HUES64 (cell line): Measurements from ENCODE around the gene SGTA.

Experiments
- H3K27ac ChIP-seq: 2 replicates; pipeline ENCODE4 v1.7.0; 2013; ENCODE audit warnings: low read depth, low read length, inconsistent platforms
- H3K27me3 ChIP-seq: 2 replicates; pipeline ENCODE4 v1.6.1; 2013; ENCODE audit warnings: mild to moderate bottlenecking, low read length; ENCODE audit not compliant: insufficient read depth
- H3K36me3 ChIP-seq: 2 replicates; pipeline ENCODE4 v1.6.1; 2013; ENCODE audit warnings: mild to moderate bottlenecking, low read length; ENCODE audit not compliant: insufficient read depth
- H3K4me1 ChIP-seq: 2 replicates; pipeline ENCODE4 v1.6.1; 2013; ENCODE audit warnings: mild to moderate bottlenecking, low read length, moderate library complexity; ENCODE audit not compliant: insufficient read depth
- H3K4me3 ChIP-seq: 2 replicates; pipeline ENCODE4 v1.5.1; 2013; ENCODE audit warnings: mild to moderate bottlenecking, low read length, moderate library complexity
- H3K9ac ChIP-seq: 2 replicates; pipeline ENCODE4 v1.6.1; 2013; ENCODE audit warnings: mild to moderate bottlenecking, low read depth, low read length
- H3K9me3 ChIP-seq: 2 replicates; pipeline ENCODE4 v1.6.1; 2013; ENCODE audit warnings: low read depth, low read length; ENCODE audit not compliant: insufficient read depth
- WGBS: fragments of 150-250, 120-280 bp; methylation state at CpG from one replicate; pipeline ENCODE4 v1.1.7; 2013; ENCODE audit warnings: missing lambda C conversion rate; 5-methylcytosine and 5-hydroxymethylcytosine counted together

Gene SGTA

DNA sequence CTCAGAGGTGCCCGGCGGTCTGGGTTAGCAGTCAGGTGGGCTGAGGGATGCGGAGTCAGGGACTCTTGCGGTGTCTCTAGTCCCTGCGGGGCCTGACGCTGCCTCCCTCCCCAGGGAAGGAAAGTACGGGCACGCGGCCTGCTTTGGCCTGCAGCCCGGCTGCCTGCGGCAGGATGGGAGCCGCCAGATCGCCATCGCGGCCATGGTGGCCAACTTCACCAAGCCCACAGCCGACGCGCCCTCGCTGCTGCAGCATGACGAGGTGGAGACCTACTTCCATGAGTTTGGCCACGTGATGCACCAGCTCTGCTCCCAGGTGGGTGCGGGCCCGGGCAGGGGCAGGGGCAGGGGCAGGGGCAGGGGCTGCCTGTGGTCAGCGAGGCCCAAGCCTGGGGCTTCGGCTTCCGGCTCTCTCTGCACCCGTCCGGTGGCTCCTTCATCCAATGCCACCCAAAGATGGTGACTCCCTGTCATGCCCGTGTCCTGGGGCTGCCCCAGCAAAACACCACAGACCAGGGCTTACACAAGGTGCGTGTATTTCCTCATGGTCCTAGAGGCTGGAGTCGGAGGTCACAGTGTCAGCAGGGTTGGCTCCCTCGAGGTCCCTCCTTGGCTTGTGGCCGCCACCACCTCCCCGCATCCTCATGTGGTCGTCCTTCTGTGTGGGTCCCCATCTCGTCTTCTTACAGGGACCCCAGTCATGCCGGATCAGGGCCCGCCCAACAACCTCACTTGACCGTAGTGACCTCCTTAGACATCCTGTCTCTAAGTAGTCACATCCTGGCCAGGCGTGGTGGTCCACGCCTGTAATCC is 25.3 kb upstream of the SGTA start:
- no peaks in the 10 kb centered on the region for H3K4me1 ChIP-seq
- H3K27me3 ChIP-seq = no peaks in the 10 kb centered on the region
- H3K9ac ChIP-seq = no peak overlapping the region
- no peaks in the 10 kb centered on the region for H3K9me3 ChIP-seq
- H3K36me3 ChIP-seq = peaks cover 94% of the 10 kb centered on the region
- H3K4me3 ChIP-seq = no peak overlapping the region
- WGBS = 96% methylated on average over 41 of the region's 41 CpGs
- no peak overlapping the region for H3K27ac ChIP-seq

DNA sequence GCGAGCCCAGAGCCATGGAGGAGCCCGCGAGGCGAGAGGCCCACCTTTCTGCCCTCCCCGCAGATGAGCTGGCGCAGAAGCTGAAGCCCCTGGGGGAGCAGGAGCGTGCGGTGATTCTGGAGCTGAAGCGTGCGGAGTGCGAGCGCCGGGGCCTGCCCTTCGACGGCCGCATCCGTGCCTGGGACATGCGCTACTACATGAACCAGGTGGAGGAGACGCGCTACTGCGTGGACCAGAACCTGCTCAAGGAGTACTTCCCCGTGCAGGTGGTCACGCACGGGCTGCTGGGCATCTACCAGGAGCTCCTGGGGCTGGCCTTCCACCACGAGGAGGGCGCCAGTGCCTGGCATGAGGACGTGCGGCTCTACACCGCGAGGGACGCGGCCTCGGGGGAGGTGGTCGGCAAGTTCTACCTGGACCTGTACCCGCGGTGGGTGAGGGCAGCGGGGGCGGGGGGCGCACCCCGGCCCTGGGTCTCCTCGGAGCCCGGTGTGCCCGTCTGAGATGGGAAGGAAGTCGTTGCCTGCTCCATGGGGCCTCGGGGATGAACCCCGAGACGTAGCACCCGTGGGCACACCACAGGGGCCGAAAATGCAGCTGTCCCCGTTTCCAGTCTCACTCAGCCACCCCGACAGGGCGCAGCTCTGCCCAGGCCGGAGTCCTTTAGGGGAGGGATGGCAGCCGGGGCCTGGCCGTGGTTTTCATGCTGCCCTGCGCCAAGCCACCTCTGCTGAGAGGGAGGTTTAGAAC is 24.5 kb upstream of the SGTA start:
- Histone ChIP-seq H3K27me3 (no peaks in the 10 kb centered on the region), H3K9me3 (no peaks in the 10 kb centered on the region), H3K9ac (no peak overlapping the region), H3K27ac (no peak overlapping the region), H3K36me3 (peaks cover 92% of the 10 kb centered on the region), H3K4me1 (no peaks in the 10 kb centered on the region), H3K4me3 (no peak overlapping the region)
- 96% methylated on average over 56 of the region's 56 CpGs for WGBS

DNA sequence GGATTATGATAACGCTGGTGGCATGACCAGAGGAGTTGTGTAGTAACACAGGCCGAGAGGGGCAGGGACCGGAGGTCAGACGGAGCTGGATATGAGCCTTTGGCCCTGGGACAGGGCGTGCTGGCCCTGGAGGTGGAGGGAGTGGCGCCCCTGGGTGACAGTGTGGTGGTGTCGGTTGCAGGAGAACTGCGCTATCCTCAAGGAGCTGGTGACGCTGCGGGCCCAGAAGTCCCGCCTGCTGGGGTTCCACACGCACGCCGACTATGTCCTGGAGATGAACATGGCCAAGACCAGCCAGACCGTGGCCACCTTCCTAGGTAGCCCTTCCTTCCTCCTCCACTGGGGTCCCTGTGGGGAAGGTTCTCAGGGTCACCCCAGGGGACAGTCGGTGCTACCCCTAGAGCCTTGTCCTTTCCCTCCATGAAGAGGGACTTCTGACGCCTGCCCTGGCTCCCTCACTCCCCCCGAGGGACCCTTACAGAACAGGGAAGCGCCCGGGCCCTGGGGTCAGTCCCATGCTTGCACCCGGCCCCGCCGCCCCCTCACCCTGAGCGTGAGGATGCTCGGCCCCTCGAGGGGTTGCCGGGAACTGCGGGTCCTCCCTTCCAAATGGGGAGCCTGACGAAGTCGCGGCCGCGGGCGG is 23.8 kb upstream of the SGTA start:
- Histone ChIP-seq H3K27ac (no peak overlapping the region), H3K36me3 (peaks cover 90% of the 10 kb centered on the region), H3K4me3 (no peak overlapping the region), H3K9me3 (no peaks in the 10 kb centered on the region), H3K4me1 (no peaks in the 10 kb centered on the region), H3K27me3 (no peaks in the 10 kb centered on the region), H3K9ac (no peak overlapping the region)
- WGBS = 95% methylated on average over 34 of the region's 34 CpGs

DNA sequence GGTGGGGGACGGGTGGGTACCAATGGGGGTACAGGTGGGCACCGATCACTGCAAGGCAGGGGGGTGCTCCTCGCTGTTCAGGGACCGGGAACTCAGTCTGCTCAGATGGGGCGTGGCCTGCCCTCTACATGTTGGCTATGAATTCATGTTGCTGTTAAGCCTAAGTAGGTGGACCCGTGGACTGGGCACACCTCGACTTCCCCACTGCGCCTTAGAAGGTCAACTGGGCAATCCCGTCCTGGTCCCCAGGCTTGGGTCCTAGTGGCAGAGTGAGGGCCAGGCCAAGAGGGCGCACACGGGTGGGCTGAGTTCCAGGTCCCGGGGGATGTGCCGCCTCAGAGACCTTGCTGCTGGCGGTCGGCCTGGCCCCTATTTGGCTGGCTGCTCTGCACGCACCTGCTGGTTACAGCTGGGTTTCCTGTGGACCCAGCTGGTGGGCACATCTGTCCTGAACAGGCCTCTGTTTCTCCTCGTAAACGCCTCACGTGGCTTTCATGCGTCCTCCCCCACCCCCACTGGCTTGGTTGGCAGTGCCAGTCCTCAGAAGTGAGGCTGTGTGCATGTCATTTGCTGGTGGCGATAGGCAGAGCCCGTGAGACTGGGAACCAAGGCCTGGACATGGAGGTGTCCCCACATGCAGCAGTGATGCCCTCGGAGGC is 23.0 kb upstream of the SGTA start:
- no peak overlapping the region for H3K9ac ChIP-seq
- no peak overlapping the region for H3K27ac ChIP-seq
- 95% methylated on average over 23 of the region's 23 CpGs for WGBS
- no peaks in the 10 kb centered on the region for H3K27me3 ChIP-seq
- H3K36me3 ChIP-seq = peaks cover 90% of the 10 kb centered on the region
- H3K4me3 ChIP-seq = no peak overlapping the region
- H3K9me3 ChIP-seq = no peaks in the 10 kb centered on the region
- H3K4me1 ChIP-seq = no peaks in the 10 kb centered on the region

DNA sequence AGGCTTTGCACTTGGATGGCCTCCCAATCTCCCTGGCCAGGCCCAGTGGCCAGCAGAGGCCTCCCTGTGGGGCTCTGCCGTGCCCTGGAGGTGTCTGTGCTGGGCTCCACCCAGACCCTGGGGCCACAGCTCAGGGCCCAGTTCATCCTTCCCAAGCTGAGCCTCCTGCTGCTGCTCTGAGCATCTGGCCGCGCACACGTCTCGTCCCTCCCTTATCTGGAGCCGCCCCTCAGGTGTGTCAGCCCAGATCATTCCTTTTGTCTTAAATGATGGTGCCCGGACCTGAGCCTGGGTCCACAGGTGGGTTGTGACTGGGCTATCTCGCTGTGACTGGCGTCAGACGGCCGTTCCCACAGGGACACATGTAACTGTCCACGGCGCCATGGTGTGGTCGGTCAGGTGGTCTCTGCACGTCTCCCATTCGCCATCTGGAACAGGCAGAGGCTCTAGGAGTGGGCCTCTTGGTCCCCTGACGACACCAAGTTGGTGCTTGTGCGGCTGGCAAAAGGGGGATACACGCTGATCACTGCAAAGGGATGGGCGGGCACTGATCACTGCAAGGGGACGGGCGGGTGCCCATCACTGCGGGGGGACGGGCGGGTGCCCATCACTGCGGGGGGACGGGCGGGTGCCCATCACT is 22.3 kb upstream of the SGTA start:
- WGBS = 96% methylated on average over 24 of the region's 28 CpGs
- no peaks in the 10 kb centered on the region for H3K27me3 ChIP-seq
- H3K4me1 ChIP-seq = no peaks in the 10 kb centered on the region
- H3K36me3 ChIP-seq = peaks cover 90% of the 10 kb centered on the region
- H3K9me3 ChIP-seq = no peaks in the 10 kb centered on the region
- no peak overlapping the region for H3K9ac ChIP-seq
- no peak overlapping the region for H3K27ac ChIP-seq
- H3K4me3 ChIP-seq = no peak overlapping the region

DNA sequence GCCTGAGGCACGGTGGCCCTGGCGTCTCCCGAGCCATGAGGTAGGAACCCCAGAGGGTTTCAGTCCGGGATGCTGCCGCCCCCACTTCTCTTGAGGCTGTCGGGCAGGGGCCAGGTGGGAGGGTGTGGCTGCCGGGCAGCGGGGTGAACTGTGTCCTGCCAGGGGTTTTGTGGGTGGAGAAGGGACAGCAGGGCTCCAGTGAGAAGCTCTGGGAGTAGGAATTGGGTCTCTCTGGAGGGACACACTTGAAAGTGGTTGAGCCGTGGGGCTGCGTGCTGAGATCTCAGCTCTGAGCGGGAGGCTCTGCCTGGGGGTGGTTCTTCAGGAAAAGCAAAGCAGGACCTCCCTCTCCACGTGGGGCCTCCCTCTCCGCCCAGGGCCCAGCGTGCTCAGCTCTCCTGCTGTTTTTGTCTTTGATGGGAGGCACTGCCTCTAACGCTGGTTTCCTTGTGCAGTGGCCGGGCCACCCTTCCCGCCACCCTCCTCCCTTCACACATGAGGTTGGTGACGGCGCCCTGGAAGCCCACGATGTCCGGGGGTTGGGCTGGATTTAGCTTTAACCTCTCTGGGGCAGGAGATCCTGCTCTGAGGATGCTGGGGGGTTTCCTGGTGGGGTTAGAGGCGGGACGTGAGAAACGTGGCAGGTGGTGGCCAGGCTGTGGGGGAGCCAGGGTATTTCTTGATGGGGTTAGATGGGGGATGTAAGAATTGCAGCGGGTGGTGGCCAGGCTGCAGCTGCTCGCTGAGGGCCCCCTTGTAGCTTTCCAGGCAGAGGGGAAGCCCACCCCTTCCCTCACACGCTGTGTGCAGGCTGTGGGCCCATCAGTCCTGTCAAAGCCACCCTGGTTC is 21.3 kb upstream of the SGTA start:
- no peaks in the 10 kb centered on the region for H3K9me3 ChIP-seq
- H3K4me3 ChIP-seq = no peak overlapping the region
- no peak overlapping the region for H3K27ac ChIP-seq
- H3K9ac ChIP-seq = no peak overlapping the region
- 92% methylated on average over 27 of the region's 27 CpGs for WGBS
- no peaks in the 10 kb centered on the region for H3K4me1 ChIP-seq
- H3K36me3 ChIP-seq = peaks cover 89% of the 10 kb centered on the region
- H3K27me3 ChIP-seq = no peaks in the 10 kb centered on the region

DNA sequence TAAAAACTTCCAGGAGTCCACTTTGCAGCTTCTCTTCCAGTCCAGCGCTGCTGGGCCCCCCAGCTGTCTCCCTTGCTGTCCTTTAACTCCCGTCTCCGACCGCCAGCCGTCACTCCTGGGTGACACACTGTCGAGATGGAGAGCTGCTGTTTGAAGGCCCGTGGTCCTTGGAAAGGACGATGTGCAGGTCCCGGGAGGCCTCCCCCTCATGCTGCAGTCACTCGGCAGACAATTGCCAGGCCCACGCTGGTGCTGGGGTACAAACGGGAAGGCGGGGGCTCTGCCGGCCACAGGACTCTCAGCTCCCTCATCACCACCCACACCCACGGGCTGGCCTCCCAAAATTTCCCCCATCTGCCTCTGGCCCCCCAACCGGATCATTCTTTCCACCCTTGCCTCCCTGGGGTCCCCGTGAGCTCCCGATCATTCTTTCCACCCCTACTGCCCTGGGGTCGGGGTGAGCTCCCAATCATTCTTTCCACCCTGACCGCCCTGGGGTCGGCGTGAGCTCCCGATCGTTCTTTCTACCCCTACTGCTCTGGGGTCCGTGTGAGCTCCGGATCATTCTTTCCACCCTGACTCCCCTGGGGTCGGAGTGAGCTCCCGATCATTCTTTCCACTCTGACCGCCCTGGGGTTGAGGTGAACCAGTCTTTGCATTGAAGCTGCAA is 20.5 kb upstream of the SGTA start:
- H3K36me3 ChIP-seq = peaks cover 89% of the 10 kb centered on the region
- H3K27ac ChIP-seq = no peak overlapping the region
- no peaks in the 10 kb centered on the region for H3K4me1 ChIP-seq
- 96% methylated on average over 29 of the region's 29 CpGs for WGBS
- H3K4me3 ChIP-seq = no peak overlapping the region
- no peaks in the 10 kb centered on the region for H3K27me3 ChIP-seq
- no peak overlapping the region for H3K9ac ChIP-seq
- no peaks in the 10 kb centered on the region for H3K9me3 ChIP-seq

DNA sequence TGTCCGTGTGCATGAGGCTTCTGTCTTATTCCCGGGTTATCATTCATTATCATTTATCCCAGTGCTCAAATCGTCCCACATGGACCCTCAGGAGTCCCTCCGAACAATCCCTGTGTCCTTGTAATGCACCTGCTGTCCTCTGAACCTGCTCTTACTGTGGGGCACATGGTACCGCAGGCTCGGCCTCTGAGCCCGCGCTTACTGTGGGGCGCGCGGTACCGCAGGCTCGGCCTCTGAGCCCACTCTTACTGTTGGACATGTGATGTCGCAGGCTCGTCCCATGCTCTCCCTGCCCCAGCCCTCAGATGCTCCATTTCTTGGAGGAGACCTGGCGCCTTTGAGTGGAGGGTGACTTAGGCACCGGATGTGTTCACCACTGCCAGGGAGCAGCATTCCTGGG is 19.8 kb upstream of the SGTA start:
- no peak overlapping the region for H3K27ac ChIP-seq
- no peaks in the 10 kb centered on the region for H3K4me1 ChIP-seq
- no peak overlapping the region for H3K4me3 ChIP-seq
- peaks cover 90% of the 10 kb centered on the region for H3K36me3 ChIP-seq
- no peaks in the 10 kb centered on the region for H3K9me3 ChIP-seq
- no peak overlapping the region for H3K9ac ChIP-seq
- WGBS = 98% methylated on average over 17 of the region's 17 CpGs
- H3K27me3 ChIP-seq = no peaks in the 10 kb centered on the region

DNA sequence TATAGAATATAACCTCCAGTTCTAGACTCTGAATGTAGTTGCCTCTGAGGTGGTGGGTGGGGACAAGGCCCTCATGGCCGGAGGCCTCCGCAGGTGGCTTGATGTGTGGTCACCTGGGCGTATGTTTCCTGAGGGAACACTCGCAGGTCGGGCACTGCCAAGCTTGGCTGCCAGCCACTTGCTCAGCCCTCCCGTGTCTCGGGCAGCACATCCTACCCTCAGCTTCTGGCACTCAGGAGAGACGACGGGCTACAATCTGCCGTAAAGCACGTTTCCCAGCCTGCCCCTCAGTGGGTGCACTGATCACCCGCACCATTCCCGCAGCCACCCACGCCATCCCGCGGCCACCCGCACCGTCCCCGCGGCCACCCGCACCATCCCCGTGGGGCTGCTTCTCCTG is 17.4 kb upstream of the SGTA start:
- no peaks in the 10 kb centered on the region for H3K27me3 ChIP-seq
- H3K27ac ChIP-seq = no peak overlapping the region
- peaks cover 93% of the 10 kb centered on the region for H3K36me3 ChIP-seq
- H3K4me3 ChIP-seq = no peak overlapping the region
- 97% methylated on average over 22 of the region's 22 CpGs for WGBS
- H3K4me1 ChIP-seq = no peaks in the 10 kb centered on the region
- no peak overlapping the region for H3K9ac ChIP-seq
- no peaks in the 10 kb centered on the region for H3K9me3 ChIP-seq
